ENCODE results near the gene CD47.
A peak's percentile ranks its signal among the peaks of the same experiment; 100 is the strongest.

The CD47 gene

GRCh38 chr3:108114423-108115065 lies 23.7 kb upstream of the CD47 start:
- DNase-seq: no peak

- DNase-seq: no peak
Measured at GRCh38 chr3:108113975-108114374, 23.1 kb upstream of the CD47 start.

- no peak for DNase-seq
Measured at GRCh38 chr3:108110934-108111333, 20.1 kb upstream of the CD47 start.

- no peak for DNase-seq
Measured at GRCh38 chr3:108108416-108108815, 17.6 kb upstream of the CD47 start.

- no peak for DNase-seq
Measured at GRCh38 chr3:108106449-108106848, 15.6 kb upstream of the CD47 start.

GRCh38 chr3:108106031-108106430 lies 15.2 kb upstream of the CD47 start:
- DNase-seq: no peak

- no peak for DNase-seq
Measured at GRCh38 chr3:108103886-108104797, 13.3 kb upstream of the CD47 start.

GRCh38 chr3:108103040-108103751 lies 12.4 kb upstream of the CD47 start:
- no peak for DNase-seq

GRCh38 chr3:108102420-108103039 lies 11.7 kb upstream of the CD47 start:
- peak; percentile 83 for DNase-seq

GRCh38 chr3:108100906-108101660 lies 10.3 kb upstream of the CD47 start:
- no peak for DNase-seq

GRCh38 chr3:108099679-108100428 lies 9.0 kb upstream of the CD47 start:
- peak; percentile 76 to 80 for DNase-seq

GRCh38 chr3:108099244-108099643 lies 8.4 kb upstream of the CD47 start:
- peak; percentile 4 to 7 for DNase-seq

GRCh38 chr3:108098003-108098370 lies 7.2 kb upstream of the CD47 start:
- no peak for DNase-seq

GRCh38 chr3:108097322-108098002 lies 6.6 kb upstream of the CD47 start:
- peak in 1 of 2 experiments; percentile 11 for DNase-seq

GRCh38 chr3:108096532-108097321 lies 5.9 kb upstream of the CD47 start:
- DNase-seq: no peak

- no peak for DNase-seq
Measured at GRCh38 chr3:108093616-108094015, 2.8 kb upstream of the CD47 start.

- DNase-seq: no peak
Measured at GRCh38 chr3:108093021-108093420, 2.2 kb upstream of the CD47 start.

GRCh38 chr3:108092501-108092900 lies 1.7 kb upstream of the CD47 start:
- DNase-seq: no peak

- DNase-seq: no peak
Measured at GRCh38 chr3:108091498-108092250, 843 bp upstream of the CD47 start.

Data from Kasumi-1 (cell line).